RWPE2 (cell line): Measurements from ENCODE around the gene RSRC1.

ENCODE experiments used
- ATAC-seq: fragments of 200-7000 bp; cut with Tn5 transposase; 3 replicates; pipeline ENCODE4 v1.9.1; 2021; ENCODE audit warnings: low read depth
- DNase-seq: peaks from one replicate; pipeline ENCODE4 v3.0.0-alpha.2; 2020; ENCODE audit warnings: low spot score
- H3K27ac ChIP-seq: fragments of 450-650 bp; 2 replicates; pipeline ENCODE4 v1.5.1; 2017; ENCODE audit warnings: mild to moderate bottlenecking; ENCODE audit not compliant: poor library complexity, severe bottlenecking
- H3K27me3 ChIP-seq: fragments of 250-450 bp; sonication (Bioruptor Pico); 2 replicates; pipeline ENCODE4 v1.5.1; 2021; ENCODE audit warnings: mild to moderate bottlenecking, moderate library complexity; ENCODE audit not compliant: insufficient read depth, poor library complexity, severe bottlenecking
- H3K36me3 ChIP-seq: fragments of 250-450 bp; sonication (Bioruptor Pico); 2 replicates; pipeline ENCODE4 v1.5.1; 2020; ENCODE audit warnings: low read depth, mild to moderate bottlenecking, moderate library complexity
- H3K4me1 ChIP-seq: fragments of 250-450 bp; sonication (Bioruptor Pico); 2 replicates; pipeline ENCODE4 v1.5.1; 2021; ENCODE audit warnings: mild to moderate bottlenecking, moderate library complexity; ENCODE audit not compliant: insufficient read depth, poor library complexity, severe bottlenecking
- H3K4me3 ChIP-seq: fragments of 250-450 bp; sonication (Bioruptor Pico); 2 replicates; pipeline ENCODE4 v1.5.1; 2021; ENCODE audit warnings: mild to moderate bottlenecking, moderate library complexity; ENCODE audit not compliant: severe bottlenecking
- H3K9me3 ChIP-seq: fragments of 250-450 bp; sonication (Bioruptor Pico); 2 replicates; pipeline ENCODE4 v1.5.1; 2021; ENCODE audit warnings: mild to moderate bottlenecking, moderate library complexity; ENCODE audit not compliant: severe bottlenecking
- TF ChIP-seq, protein P1 (sequence below): fragments of 450-650 bp; IDR thresholded peaks from one replicate; pipeline ENCODE4 v1.5.1; 2017; ENCODE audit warnings: mild to moderate bottlenecking, moderate library complexity; ENCODE audit not compliant: poor library complexity, severe bottlenecking

The RSRC1 gene

DNA sequence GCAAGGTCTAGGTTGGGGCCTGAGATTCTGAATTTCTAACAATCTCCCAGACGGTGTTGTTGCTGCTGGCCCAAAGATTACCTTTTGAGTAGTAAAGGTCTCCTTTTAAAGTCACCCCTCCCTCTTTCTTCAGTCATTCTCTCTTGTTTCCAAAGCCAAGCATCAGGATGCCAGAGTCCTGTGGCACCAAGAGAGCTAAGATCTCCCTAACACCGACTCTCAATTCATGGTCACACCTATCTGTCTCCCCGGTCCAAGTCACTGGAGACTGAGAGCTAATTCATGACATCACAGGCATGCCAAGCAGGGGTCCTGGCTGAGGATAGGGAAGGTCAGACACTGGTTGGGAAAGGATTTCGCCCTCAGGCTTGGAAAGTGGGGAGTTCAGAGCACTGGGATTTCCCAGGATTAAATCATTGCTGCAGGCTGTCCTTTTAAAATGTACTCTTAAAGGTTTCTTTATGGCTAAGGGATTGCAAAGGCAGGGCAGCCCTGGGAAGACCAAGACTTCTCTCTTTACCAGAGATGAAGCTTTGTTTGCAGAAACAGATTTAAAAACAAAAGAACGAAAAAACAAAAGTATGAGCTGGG is 11.0 kb upstream of the RSRC1 start:
- no peaks in the 10 kb centered on the region for H3K4me1 ChIP-seq
- ATAC-seq (no peak), DNase-seq (no peak)
- TF ChIP-seq, protein P1, sequence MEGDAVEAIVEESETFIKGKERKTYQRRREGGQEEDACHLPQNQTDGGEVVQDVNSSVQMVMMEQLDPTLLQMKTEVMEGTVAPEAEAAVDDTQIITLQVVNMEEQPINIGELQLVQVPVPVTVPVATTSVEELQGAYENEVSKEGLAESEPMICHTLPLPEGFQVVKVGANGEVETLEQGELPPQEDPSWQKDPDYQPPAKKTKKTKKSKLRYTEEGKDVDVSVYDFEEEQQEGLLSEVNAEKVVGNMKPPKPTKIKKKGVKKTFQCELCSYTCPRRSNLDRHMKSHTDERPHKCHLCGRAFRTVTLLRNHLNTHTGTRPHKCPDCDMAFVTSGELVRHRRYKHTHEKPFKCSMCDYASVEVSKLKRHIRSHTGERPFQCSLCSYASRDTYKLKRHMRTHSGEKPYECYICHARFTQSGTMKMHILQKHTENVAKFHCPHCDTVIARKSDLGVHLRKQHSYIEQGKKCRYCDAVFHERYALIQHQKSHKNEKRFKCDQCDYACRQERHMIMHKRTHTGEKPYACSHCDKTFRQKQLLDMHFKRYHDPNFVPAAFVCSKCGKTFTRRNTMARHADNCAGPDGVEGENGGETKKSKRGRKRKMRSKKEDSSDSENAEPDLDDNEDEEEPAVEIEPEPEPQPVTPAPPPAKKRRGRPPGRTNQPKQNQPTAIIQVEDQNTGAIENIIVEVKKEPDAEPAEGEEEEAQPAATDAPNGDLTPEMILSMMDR = no peak
- H3K27ac ChIP-seq = no peak overlapping the region
- no peaks in the 10 kb centered on the region for H3K36me3 ChIP-seq
- peaks cover 97% of the 10 kb centered on the region for H3K27me3 ChIP-seq
- H3K4me3 ChIP-seq = no peak overlapping the region
- no peaks in the 10 kb centered on the region for H3K9me3 ChIP-seq

- Histone ChIP-seq H3K27ac (no peak overlapping the region), H3K27me3 (peaks cover 96% of the 10 kb centered on the region), H3K4me3 (no peak overlapping the region), H3K36me3 (no peaks in the 10 kb centered on the region), H3K4me1 (no peaks in the 10 kb centered on the region), H3K9me3 (no peaks in the 10 kb centered on the region)
- DNase-seq = no peak
- TF ChIP-seq, protein P1 = no peak
- ATAC-seq = no peak
These were observed 9.2 kb upstream of the RSRC1 start for GRCh38 chr3:158100681-158101080.

DNA sequence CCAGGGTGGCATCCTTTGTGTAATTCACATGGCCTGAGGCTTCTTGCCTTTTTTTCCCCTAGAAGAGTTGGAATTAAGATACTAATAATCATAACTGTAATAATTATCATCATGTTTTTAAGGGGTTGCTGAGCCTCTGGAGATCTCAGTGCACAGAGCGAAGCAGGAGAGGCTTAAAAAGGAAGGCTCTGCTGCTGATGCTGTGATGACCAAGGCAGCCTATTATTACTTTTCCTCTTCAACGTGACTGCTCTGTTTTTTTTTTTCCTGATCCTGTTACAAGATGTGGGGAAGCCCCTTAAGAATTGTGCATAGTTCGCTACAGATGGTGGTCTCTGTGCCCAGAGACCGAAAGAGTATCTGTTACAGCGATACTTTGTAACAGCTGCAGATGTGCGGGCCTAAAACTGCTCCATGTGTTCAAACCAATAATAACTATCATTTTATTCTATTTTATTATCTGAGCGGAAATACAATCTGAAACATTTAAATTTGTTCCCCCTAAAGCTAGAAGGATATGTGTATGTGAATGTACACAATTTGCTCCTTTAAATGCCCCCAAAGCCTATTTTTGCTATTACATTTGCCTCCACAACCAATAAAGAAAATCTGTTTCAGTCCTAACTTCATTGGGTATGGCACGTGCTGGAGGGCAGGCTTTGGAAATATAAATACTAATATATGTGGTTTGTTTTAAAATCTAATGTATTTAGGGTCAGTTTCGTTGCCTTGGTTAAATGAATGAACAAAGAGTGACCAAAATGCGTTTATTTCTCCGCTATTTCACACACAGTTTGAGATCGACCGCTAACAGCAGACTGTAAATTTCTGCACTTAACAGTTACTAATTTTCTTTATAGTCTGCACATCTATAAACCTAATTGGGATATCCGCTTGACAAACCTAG is 8.3 kb upstream of the RSRC1 start:
- no peaks in the 10 kb centered on the region for H3K9me3 ChIP-seq
- H3K4me1 ChIP-seq = no peaks in the 10 kb centered on the region
- H3K27ac ChIP-seq = no peak overlapping the region
- H3K27me3 ChIP-seq = peaks cover 96% of the 10 kb centered on the region
- TF ChIP-seq, protein P1 = no peak
- no peaks in the 10 kb centered on the region for H3K36me3 ChIP-seq
- DNase-seq (no peak), ATAC-seq (no peak)
- H3K4me3 ChIP-seq = no peak overlapping the region

GRCh38 chr3:158102242-158103080 is 7.4 kb upstream of the RSRC1 start:
- DNase-seq (no peak), ATAC-seq (no peak)
- no peak overlapping the region for H3K27ac ChIP-seq
- no peak overlapping the region for H3K4me3 ChIP-seq
- H3K4me1 ChIP-seq = no peaks in the 10 kb centered on the region
- TF ChIP-seq, protein P1 = no peak
- no peaks in the 10 kb centered on the region for H3K36me3 ChIP-seq
- no peaks in the 10 kb centered on the region for H3K9me3 ChIP-seq
- H3K27me3 ChIP-seq = peaks cover 97% of the 10 kb centered on the region
